GM12891 (cell line): ENCODE results near the gene AFF3.

Experiments used
- POLR2A ChIP-seq: IDR thresholded peaks from 2 replicates; pipeline ENCODE4 v1.6.1; 2011; ENCODE audit warnings: low read depth, low read length, control low read depth
- POLR2AphosphoS5 ChIP-seq: IDR thresholded peaks from 2 replicates; pipeline ENCODE4 v1.6.1; 2011; ENCODE audit warnings: low read depth, low read length, control low read depth
- POU2F2 ChIP-seq: IDR thresholded peaks from 2 replicates; pipeline ENCODE4 v1.6.1; 2011; ENCODE audit warnings: low read depth, mild to moderate bottlenecking, control low read depth, low read length, moderate library complexity
- SPI1 ChIP-seq: IDR thresholded peaks from 2 replicates; pipeline ENCODE4 v1.6.1; 2011; ENCODE audit warnings: low read depth, low read length, control low read depth
- TAF1 ChIP-seq: IDR thresholded peaks from 2 replicates; pipeline ENCODE4 v1.6.1; 2011; ENCODE audit warnings: low read depth, low read length, control low read depth

- TF ChIP-seq POLR2A = no peak
- TF ChIP-seq TAF1 = no peak
- no peak for TF ChIP-seq POLR2AphosphoS5
- TF ChIP-seq POU2F2 = no peak
- no peak for TF ChIP-seq SPI1
Measured at GRCh38 chr2:99928470-99929053, 213.8 kb downstream of the AFF3 start.
